SU-DHL-6 (cell line): ENCODE results near the gene PLIN4.

Experiments used
- H2AFZ ChIP-seq: fragments of 200-600 bp; sonication (generic); 2 replicates; pipeline ENCODE4 v1.6.1; 2014; ENCODE audit warnings: low read depth, mild to moderate bottlenecking, moderate library complexity, mixed read lengths, antibody characterized with exemption, low read length; ENCODE audit not compliant: severe bottlenecking
- H3F3A ChIP-seq: fragments of 200-600 bp; shearing (Covaris generic); 2 replicates; pipeline ENCODE4 v1.6.0; 2016; ENCODE audit warnings: antibody characterized with exemption, mild to moderate bottlenecking; ENCODE audit not compliant: insufficient read depth
- H3K27ac ChIP-seq: fragments of 200-600 bp; sonication (generic); 2 replicates; pipeline ENCODE4 v1.5.1; 2016; ENCODE audit warnings: low read depth, mild to moderate bottlenecking, low read length, moderate library complexity, mixed read lengths
- H3K27me3 ChIP-seq: fragments of 200-600 bp; sonication (generic), shearing (Covaris generic); 2 replicates; pipeline ENCODE4 v1.6.0; 2014; ENCODE audit warnings: mild to moderate bottlenecking, low read length
- H3K36me3 ChIP-seq: fragments of 200-600 bp; sonication (generic); 2 replicates; pipeline ENCODE4 v1.6.1; 2014; ENCODE audit warnings: mild to moderate bottlenecking, low read length, mixed read lengths
- H3K4me2 ChIP-seq: fragments of 300-600, 200-600 bp; shearing (Covaris generic), sonication (generic); 2 replicates; pipeline ENCODE4 v1.6.0; 2014; ENCODE audit warnings: low read length, low read depth, mild to moderate bottlenecking; ENCODE audit not compliant: poor library complexity, severe bottlenecking
- H3K4me3 ChIP-seq: fragments of 200-600 bp; sonication (generic); 2 replicates; pipeline ENCODE4 v1.5.1; 2014; ENCODE audit warnings: antibody characterized with exemption, low read length, mild to moderate bottlenecking, mixed read lengths; ENCODE audit not compliant: insufficient read depth, poor library complexity, severe bottlenecking
- H3K79me2 ChIP-seq: fragments of 200-600 bp; sonication (generic); 2 replicates; pipeline ENCODE4 v1.6.1; 2014; ENCODE audit warnings: mild to moderate bottlenecking, low read length, moderate library complexity; ENCODE audit not compliant: insufficient read depth
- H3K9ac ChIP-seq: fragments of 200-600 bp; sonication (generic); 2 replicates; pipeline ENCODE4 v1.7.0; 2014; ENCODE audit warnings: mild to moderate bottlenecking, low read length
- H3K9me2 ChIP-seq: fragments of 200-600 bp; sonication (generic); replicated peaks from 2 replicates; pipeline ENCODE4 v1.6.1; 2014; ENCODE audit warnings: low read length; ENCODE audit not compliant: insufficient read depth
- H3K9me3 ChIP-seq: fragments of 200-600 bp; sonication (generic); 2 replicates; pipeline ENCODE4 v1.6.1; 2014; ENCODE audit warnings: low read length, mixed read lengths; ENCODE audit not compliant: insufficient read depth
- H4K20me1 ChIP-seq: fragments of 200-600 bp; sonication (generic); 2 replicates; pipeline ENCODE4 v1.6.1; 2014; ENCODE audit warnings: low read depth, mild to moderate bottlenecking, antibody characterized with exemption, low read length, moderate library complexity, mixed read lengths
- EZH2phosphoT487 ChIP-seq: fragments of 200-600 bp; sonication (generic), shearing (Covaris generic); conservative IDR thresholded peaks from 2 replicates; pipeline ENCODE4 v1.6.1; 2018; ENCODE audit warnings: mild to moderate bottlenecking, antibody characterized with exemption, low read length, moderate library complexity, mixed read lengths
- TF ChIP-seq, protein P1 (sequence below): fragments of 200-600 bp; sonication (generic); IDR thresholded peaks from one replicate; pipeline ENCODE4 v1.5.1; 2017; ENCODE audit warnings: antibody characterized with exemption, mild to moderate bottlenecking, low read length, moderate library complexity; ENCODE audit not compliant: insufficient read depth, poor library complexity, severe bottlenecking

Gene PLIN4

GRCh38 chr19:4519172-4519496 is 848 bp upstream of the PLIN4 start:
- Histone ChIP-seq H3K27me3 (no peaks in the 10 kb centered on the region), H2AFZ (no peak overlapping the region), H3K4me3 (no peak overlapping the region), H4K20me1 (no peaks in the 10 kb centered on the region), H3F3A (no peaks in the 10 kb centered on the region), H3K4me2 (no peak overlapping the region), H3K79me2 (no peaks in the 10 kb centered on the region), H3K27ac (no peak overlapping the region), H3K9me3 (no peaks in the 10 kb centered on the region), H3K9me2 (no peaks in the 10 kb centered on the region), H3K36me3 (no peaks in the 10 kb centered on the region), H3K9ac (no peak overlapping the region)
- TF ChIP-seq EZH2phosphoT487, result no peak
- TF ChIP-seq, protein P1, sequence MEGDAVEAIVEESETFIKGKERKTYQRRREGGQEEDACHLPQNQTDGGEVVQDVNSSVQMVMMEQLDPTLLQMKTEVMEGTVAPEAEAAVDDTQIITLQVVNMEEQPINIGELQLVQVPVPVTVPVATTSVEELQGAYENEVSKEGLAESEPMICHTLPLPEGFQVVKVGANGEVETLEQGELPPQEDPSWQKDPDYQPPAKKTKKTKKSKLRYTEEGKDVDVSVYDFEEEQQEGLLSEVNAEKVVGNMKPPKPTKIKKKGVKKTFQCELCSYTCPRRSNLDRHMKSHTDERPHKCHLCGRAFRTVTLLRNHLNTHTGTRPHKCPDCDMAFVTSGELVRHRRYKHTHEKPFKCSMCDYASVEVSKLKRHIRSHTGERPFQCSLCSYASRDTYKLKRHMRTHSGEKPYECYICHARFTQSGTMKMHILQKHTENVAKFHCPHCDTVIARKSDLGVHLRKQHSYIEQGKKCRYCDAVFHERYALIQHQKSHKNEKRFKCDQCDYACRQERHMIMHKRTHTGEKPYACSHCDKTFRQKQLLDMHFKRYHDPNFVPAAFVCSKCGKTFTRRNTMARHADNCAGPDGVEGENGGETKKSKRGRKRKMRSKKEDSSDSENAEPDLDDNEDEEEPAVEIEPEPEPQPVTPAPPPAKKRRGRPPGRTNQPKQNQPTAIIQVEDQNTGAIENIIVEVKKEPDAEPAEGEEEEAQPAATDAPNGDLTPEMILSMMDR, result no peak

GRCh38 chr19:4517451-4518057 is 732 bp downstream of the PLIN4 start:
- Histone ChIP-seq H2AFZ (no peak overlapping the region), H3F3A (no peaks in the 10 kb centered on the region), H3K27ac (no peak overlapping the region), H3K4me2 (no peak overlapping the region), H3K9ac (no peak overlapping the region), H3K9me3 (no peaks in the 10 kb centered on the region), H4K20me1 (no peaks in the 10 kb centered on the region), H3K79me2 (no peaks in the 10 kb centered on the region), H3K9me2 (no peaks in the 10 kb centered on the region), H3K36me3 (no peaks in the 10 kb centered on the region), H3K4me3 (no peak overlapping the region), H3K27me3 (no peaks in the 10 kb centered on the region)
- no peak for TF ChIP-seq EZH2phosphoT487
- TF ChIP-seq, protein P1, result no peak

DNA sequence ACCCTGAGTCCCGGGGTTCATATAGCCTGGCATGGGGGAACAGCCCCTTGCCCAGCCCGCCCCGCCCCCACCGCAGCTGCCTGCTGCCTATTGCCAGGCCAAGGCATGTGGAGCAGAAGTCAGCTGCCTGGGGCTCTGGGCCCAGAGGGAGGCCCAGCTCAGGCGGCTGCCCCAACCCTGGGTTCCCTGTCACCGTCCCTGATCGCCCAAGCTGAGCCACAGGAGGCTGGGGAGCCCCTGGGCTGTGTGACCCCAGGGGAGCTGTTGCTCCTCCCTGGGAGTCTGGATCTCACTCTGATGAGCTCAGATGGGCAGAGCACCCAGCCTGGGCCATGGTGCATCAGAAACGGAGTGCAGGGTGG is 1.4 kb downstream of the PLIN4 start:
- TF ChIP-seq, protein P1, result no peak
- TF ChIP-seq EZH2phosphoT487, result no peak
- no peak overlapping the region for H2AFZ ChIP-seq
- H4K20me1 ChIP-seq, result no peaks in the 10 kb centered on the region
- no peaks in the 10 kb centered on the region for H3K27me3 ChIP-seq
- no peaks in the 10 kb centered on the region for H3F3A ChIP-seq
- H3K4me3 ChIP-seq, result no peak overlapping the region
- H3K36me3 ChIP-seq, result no peaks in the 10 kb centered on the region
- no peaks in the 10 kb centered on the region for H3K9me2 ChIP-seq
- H3K9ac ChIP-seq, result no peak overlapping the region
- H3K27ac ChIP-seq, result no peak overlapping the region
- H3K9me3 ChIP-seq, result no peaks in the 10 kb centered on the region
- no peaks in the 10 kb centered on the region for H3K79me2 ChIP-seq
- H3K4me2 ChIP-seq, result no peak overlapping the region
